ENCODE measurements around the gene PPP1R27. TPM values are rescaled to one million over a fixed set of nuclear protein-coding genes. Genes with fewer than 3 reads are reported as not detected.
A peak's percentile ranks its signal among the peaks of the same experiment; 100 is the strongest.

Gene PPP1R27
- total and polyA plus RNA-seq, 2 donors (not counting 3 experiments of a cell fraction or from before 2014, with no cell fraction given) = not detected

DNA sequence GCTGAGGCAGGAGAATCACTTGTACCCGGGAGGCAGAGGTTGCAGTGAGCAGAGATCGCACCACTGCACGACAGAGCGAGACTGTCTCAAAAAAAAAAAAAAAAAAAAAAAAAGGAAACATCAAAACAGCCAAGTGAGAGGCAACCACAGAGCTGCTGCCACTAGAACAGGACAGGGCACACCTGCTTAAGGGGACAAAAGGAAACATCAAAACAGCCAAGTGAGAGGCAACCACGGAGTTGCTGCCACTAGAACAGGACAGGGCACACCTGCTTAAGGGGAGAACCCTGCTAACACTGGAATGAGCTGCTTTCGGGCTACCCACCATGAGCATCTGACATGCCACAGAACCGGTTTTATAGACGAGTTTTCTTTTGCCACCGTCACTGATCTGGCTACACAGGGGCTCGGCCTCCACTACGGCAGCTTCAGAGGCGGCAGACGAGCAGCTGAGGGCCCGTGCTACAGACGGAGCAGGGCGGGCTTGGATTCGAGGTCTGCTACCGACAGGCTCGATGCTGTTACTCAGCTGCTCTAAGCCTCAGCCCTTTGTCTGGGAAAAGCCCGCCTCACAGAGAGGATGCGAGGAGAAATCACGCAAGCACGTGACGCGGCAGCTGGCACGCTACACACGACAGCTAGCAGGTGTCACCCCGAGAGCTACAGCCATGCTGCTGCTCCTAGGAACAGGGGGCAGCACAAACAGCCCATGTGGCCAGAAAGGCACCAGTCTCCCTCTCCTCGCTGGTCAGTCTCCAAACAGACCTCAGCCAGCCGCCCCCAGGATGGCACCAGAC is 23.5 kb upstream of the PPP1R27 start:
- intact Hi-C loops (cut with micrococcal nuclease) = no loop called here
- H3K27me3 ChIP-seq (ENCODE audit: control insufficient read depth in 2 of 2, insufficient read depth in 2 of 2, low read length in 2 of 2) = no peaks in the 10 kb centered on the region

More for the DNA sequence above, 23.5 kb upstream of the PPP1R27 start:
- Histone ChIP-seq H3K9ac (replicated peaks; ENCODE audit: extremely low read depth, insufficient read depth, low read length) (no peak overlapping the region), H3K36me3 (ENCODE audit: control insufficient read depth in 2 of 2, extremely low read depth in 1 of 2, insufficient read depth in 2 of 2, low read length in 2 of 2) (peaks cover 8 to 34% of the 10 kb centered on the region in 2 experiments), H3K27ac (ENCODE audit: insufficient read depth, low read depth, low read length) (no peak overlapping the region), H3K9me1 (replicated peaks; ENCODE audit: control insufficient read depth, extremely low read depth, insufficient read depth, low read length) (no peaks in the 10 kb centered on the region), H4K20me1 (replicated peaks; ENCODE audit: control insufficient read depth, extremely low read depth, insufficient read depth, low read length) (no peaks in the 10 kb centered on the region), H3K4me1 (ENCODE audit: control insufficient read depth, extremely low read depth, insufficient read depth, low read length) (peaks cover 20% of the 10 kb centered on the region), H3K4me3 (replicated peaks in 1 of 3; ENCODE audit: insufficient read depth in 1 of 3, low read depth in 1 of 3, low read length in 3 of 3) (peak overlapping the region in 2 of 3 experiments; percentile 76 to 97), H3K79me2 (ENCODE audit: control insufficient read depth, insufficient read depth, low read length) (peaks cover 59% of the 10 kb centered on the region), H3K4me2 (ENCODE audit: insufficient read depth, low read length) (peak overlapping the region; percentile 66), H3K9me3 (replicated peaks; ENCODE audit: control insufficient read depth, insufficient read depth, low read length) (no peaks in the 10 kb centered on the region), H2AFZ (ENCODE audit: low read depth, low read length) (no peak overlapping the region)
- DNase-seq (ENCODE audit: low read depth, low spot score) (no peak), FAIRE-seq (no peak)
- no peak for TF ChIP-seq MYC (IDR thresholded peaks at IDR 0.05; ENCODE audit: low read depth, low read length)
- no peak for TF ChIP-seq FOS (IDR thresholded peaks at IDR 0.05; ENCODE audit: borderline replicate concordance, insufficient read depth, low read length)
- TF ChIP-seq JUN (IDR thresholded peaks at IDR 0.05; ENCODE audit: borderline replicate concordance, insufficient read depth, insufficient read length, low read depth) = no peak
- no peak for TF ChIP-seq EZH2 (IDR thresholded peaks at IDR 0.05; ENCODE audit: borderline replicate concordance, low read depth, low read length, severe bottlenecking)
- no peak for TF ChIP-seq GATA2 (IDR thresholded peaks at IDR 0.05; ENCODE audit: insufficient read depth, insufficient read length, low read depth, low read length)
- TF ChIP-seq, protein P1, sequence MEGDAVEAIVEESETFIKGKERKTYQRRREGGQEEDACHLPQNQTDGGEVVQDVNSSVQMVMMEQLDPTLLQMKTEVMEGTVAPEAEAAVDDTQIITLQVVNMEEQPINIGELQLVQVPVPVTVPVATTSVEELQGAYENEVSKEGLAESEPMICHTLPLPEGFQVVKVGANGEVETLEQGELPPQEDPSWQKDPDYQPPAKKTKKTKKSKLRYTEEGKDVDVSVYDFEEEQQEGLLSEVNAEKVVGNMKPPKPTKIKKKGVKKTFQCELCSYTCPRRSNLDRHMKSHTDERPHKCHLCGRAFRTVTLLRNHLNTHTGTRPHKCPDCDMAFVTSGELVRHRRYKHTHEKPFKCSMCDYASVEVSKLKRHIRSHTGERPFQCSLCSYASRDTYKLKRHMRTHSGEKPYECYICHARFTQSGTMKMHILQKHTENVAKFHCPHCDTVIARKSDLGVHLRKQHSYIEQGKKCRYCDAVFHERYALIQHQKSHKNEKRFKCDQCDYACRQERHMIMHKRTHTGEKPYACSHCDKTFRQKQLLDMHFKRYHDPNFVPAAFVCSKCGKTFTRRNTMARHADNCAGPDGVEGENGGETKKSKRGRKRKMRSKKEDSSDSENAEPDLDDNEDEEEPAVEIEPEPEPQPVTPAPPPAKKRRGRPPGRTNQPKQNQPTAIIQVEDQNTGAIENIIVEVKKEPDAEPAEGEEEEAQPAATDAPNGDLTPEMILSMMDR (IDR thresholded peaks at IDR 0.05; ENCODE audit: extremely low read depth in 1 of 2, insufficient read depth in 1 of 2, low read depth in 1 of 2, low read length in 2 of 2) = no peak
- no peak for TF ChIP-seq POLR2AphosphoS5 (IDR thresholded peaks at IDR 0.05; ENCODE audit: insufficient read depth, low read depth, low read length)
- TF ChIP-seq, protein P2, sequence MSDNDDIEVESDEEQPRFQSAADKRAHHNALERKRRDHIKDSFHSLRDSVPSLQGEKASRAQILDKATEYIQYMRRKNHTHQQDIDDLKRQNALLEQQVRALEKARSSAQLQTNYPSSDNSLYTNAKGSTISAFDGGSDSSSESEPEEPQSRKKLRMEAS (IDR thresholded peaks at IDR 0.05; ENCODE audit: insufficient read depth, insufficient read length) = no peak
- POLR2A ChIA-PET = interaction anchor here (0.7 kb wide), 1 partner anchor 92 kb away, joined by 3 read pairs; no protein-coding TSS in a partner anchor
- CTCF ChIA-PET = no interaction called here
- BruUV-seq (replicated peaks) = no TSS peak
- dilution Hi-C loops (cut with MboI; ENCODE audit: extremely low pct_ligation_motif_present, low sequenced_read_pairs) = no loop called here

Measured in endothelial cell of umbilical vein (primary cell).